ENCODE data around the gene NPHS2.

NPHS2 gene

DNA sequence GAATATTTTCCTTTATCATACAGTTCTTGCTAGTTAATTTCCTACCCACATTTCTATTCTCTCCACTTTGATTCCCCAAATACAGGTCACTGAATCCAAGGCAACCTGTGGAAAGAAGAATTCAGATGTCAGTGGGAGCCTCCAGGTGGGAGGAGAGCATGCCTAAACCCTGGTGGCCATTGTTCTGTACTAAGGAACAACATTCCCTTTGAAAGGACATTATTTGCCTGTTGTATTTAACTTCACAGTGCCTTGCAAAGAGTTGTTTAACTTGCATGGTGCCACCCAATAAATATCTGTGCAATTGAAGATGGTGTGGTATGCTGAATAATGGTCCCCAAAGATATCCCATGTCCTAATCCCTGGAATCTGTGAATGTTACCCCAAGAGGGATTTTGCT, 21.3 kb downstream of the NPHS2 start:
- Histone ChIP-seq H3K4me3 (replicated peaks; ENCODE audit: low read depth, low read length) (no peak overlapping the region), H3K27me3 (replicated peaks; ENCODE audit: control insufficient read depth, insufficient read depth, low read length) (no peaks in the 10 kb centered on the region), H3K36me3 (ENCODE audit: control insufficient read depth, insufficient read depth, low read length) (no peaks in the 10 kb centered on the region)
- no peak for DNase-seq (ENCODE audit: extremely low read depth, insufficient read length)
- TF ChIP-seq, protein P1, sequence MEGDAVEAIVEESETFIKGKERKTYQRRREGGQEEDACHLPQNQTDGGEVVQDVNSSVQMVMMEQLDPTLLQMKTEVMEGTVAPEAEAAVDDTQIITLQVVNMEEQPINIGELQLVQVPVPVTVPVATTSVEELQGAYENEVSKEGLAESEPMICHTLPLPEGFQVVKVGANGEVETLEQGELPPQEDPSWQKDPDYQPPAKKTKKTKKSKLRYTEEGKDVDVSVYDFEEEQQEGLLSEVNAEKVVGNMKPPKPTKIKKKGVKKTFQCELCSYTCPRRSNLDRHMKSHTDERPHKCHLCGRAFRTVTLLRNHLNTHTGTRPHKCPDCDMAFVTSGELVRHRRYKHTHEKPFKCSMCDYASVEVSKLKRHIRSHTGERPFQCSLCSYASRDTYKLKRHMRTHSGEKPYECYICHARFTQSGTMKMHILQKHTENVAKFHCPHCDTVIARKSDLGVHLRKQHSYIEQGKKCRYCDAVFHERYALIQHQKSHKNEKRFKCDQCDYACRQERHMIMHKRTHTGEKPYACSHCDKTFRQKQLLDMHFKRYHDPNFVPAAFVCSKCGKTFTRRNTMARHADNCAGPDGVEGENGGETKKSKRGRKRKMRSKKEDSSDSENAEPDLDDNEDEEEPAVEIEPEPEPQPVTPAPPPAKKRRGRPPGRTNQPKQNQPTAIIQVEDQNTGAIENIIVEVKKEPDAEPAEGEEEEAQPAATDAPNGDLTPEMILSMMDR (IDR thresholded peaks at IDR 0.05; ENCODE audit: insufficient read depth, low read length, poor library complexity, severe bottlenecking): no peak

- TF ChIP-seq, protein P1 (IDR thresholded peaks at IDR 0.05; ENCODE audit: insufficient read depth, low read length, poor library complexity, severe bottlenecking): no peak
- peak; percentile 18 for DNase-seq (ENCODE audit: extremely low read depth, insufficient read length)
- Histone ChIP-seq H3K27me3 (replicated peaks; ENCODE audit: control insufficient read depth, insufficient read depth, low read length) (no peaks in the 10 kb centered on the region), H3K36me3 (ENCODE audit: control insufficient read depth, insufficient read depth, low read length) (no peaks in the 10 kb centered on the region), H3K4me3 (replicated peaks; ENCODE audit: low read depth, low read length) (no peak overlapping the region)
Observed at GRCh38 chr1:179550746-179551682, 24.7 kb downstream of the NPHS2 start.

GRCh38 chr1:179549368-179549700, 26.4 kb downstream of the NPHS2 start:
- H3K4me3 ChIP-seq (replicated peaks; ENCODE audit: low read depth, low read length): no peak overlapping the region
- TF ChIP-seq, protein P1 (IDR thresholded peaks at IDR 0.05; ENCODE audit: insufficient read depth, low read length, poor library complexity, severe bottlenecking): no peak
- H3K36me3 ChIP-seq (ENCODE audit: control insufficient read depth, insufficient read depth, low read length): no peaks in the 10 kb centered on the region
- H3K27me3 ChIP-seq (replicated peaks; ENCODE audit: control insufficient read depth, insufficient read depth, low read length): no peaks in the 10 kb centered on the region
- DNase-seq (ENCODE audit: extremely low read depth, insufficient read length): no peak

GRCh38 chr1:179548666-179549367, 26.9 kb downstream of the NPHS2 start:
- H3K4me3 ChIP-seq (replicated peaks; ENCODE audit: low read depth, low read length): no peak overlapping the region
- H3K36me3 ChIP-seq (ENCODE audit: control insufficient read depth, insufficient read depth, low read length): no peaks in the 10 kb centered on the region
- TF ChIP-seq, protein P1 (IDR thresholded peaks at IDR 0.05; ENCODE audit: insufficient read depth, low read length, poor library complexity, severe bottlenecking): no peak
- no peak for DNase-seq (ENCODE audit: extremely low read depth, insufficient read length)
- H3K27me3 ChIP-seq (replicated peaks; ENCODE audit: control insufficient read depth, insufficient read depth, low read length): no peaks in the 10 kb centered on the region

DNA sequence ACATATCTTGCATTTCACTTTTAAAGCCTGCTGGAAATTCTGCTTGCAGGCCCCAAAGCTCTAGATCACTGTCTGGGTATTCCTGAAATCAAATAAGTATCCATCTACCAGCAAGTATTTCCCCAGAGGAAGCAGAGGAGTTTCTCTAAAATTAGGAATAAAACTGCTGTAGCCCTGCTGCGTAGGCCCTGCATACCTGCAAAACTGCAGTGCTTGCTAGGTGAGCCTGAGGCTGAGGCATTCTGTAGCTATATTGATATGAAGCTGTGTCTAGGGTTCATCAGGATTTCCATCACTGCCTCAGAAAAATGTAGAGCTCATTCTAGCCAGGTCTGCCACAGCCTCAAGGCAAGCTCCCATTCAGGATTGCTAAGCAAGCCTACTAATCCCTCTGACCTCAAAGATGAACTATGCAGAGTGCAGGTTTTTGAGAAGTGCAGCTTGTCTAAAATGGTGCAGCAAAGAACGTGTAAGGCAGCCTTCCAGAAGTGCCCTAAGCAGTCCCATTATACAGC, 28.7 kb downstream of the NPHS2 start:
- no peak overlapping the region for H3K4me3 ChIP-seq (replicated peaks; ENCODE audit: low read depth, low read length)
- TF ChIP-seq, protein P1 (IDR thresholded peaks at IDR 0.05; ENCODE audit: insufficient read depth, low read length, poor library complexity, severe bottlenecking): no peak
- no peak for DNase-seq (ENCODE audit: extremely low read depth, insufficient read length)
- H3K36me3 ChIP-seq (ENCODE audit: control insufficient read depth, insufficient read depth, low read length): no peaks in the 10 kb centered on the region
- H3K27me3 ChIP-seq (replicated peaks; ENCODE audit: control insufficient read depth, insufficient read depth, low read length): no peaks in the 10 kb centered on the region
